KMS-11 (cell line): ENCODE measurements around the gene SPRY4.
"Not testable (repeated sequence)": the region's sequence is repeated elsewhere in the genome, so short reads cannot be mapped to it uniquely, and the experiment has no call there.

Source experiments
- H2AFZ ChIP-seq: fragments of 200-600 bp; sonication (generic); 2 replicates; pipeline ENCODE4 v1.6.1; 2016; ENCODE audit warnings: antibody characterized with exemption, mixed run types, low read depth
- H3K27ac ChIP-seq: fragments of 200-600 bp; sonication (generic); 2 replicates; pipeline ENCODE4 v1.6.1; 2016; ENCODE audit warnings: mild to moderate bottlenecking, mixed run types
- H3K27me3 ChIP-seq: fragments of 200-600 bp; sonication (generic); 2 replicates; pipeline ENCODE4 v1.6.1; 2017; ENCODE audit warnings: mild to moderate bottlenecking, low read depth, mixed run types, moderate library complexity; ENCODE audit not compliant: insufficient read depth
- H3K36me3 ChIP-seq: fragments of 200-600 bp; sonication (generic); 2 replicates; pipeline ENCODE4 v1.6.1; 2017; ENCODE audit warnings: mild to moderate bottlenecking, mixed run types; ENCODE audit not compliant: insufficient read depth
- H3K4me1 ChIP-seq: fragments of 200-600 bp; sonication (generic); 2 replicates; pipeline ENCODE4 v1.6.1; 2016; ENCODE audit warnings: mild to moderate bottlenecking, low read depth, mixed run types; ENCODE audit not compliant: poor library complexity, severe bottlenecking
- H3K4me2 ChIP-seq: fragments of 200-600 bp; sonication (generic); 2 replicates; pipeline ENCODE4 v1.7.0; 2016; ENCODE audit warnings: mild to moderate bottlenecking, mixed run types
- H3K4me3 ChIP-seq: fragments of 200-600 bp; sonication (generic); IDR thresholded peaks from 2 replicates; pipeline ENCODE4 v1.6.1; 2017; ENCODE audit warnings: low read depth, low read length, mixed read lengths; ENCODE audit not compliant: insufficient read depth
- H3K79me2 ChIP-seq: fragments of 200-600 bp; sonication (generic); 2 replicates; pipeline ENCODE4 v1.6.1; 2016; ENCODE audit warnings: low read depth, mixed run types; ENCODE audit not compliant: insufficient read depth
- H3K9ac ChIP-seq: fragments of 200-600 bp; sonication (generic); 2 replicates; pipeline ENCODE4 v1.6.1; 2016; ENCODE audit warnings: mild to moderate bottlenecking, mixed run types
- H4K20me1 ChIP-seq: fragments of 200-600 bp; sonication (generic); 2 replicates; pipeline ENCODE4 v1.6.1; 2016; ENCODE audit warnings: mild to moderate bottlenecking, mixed run types; ENCODE audit not compliant: insufficient read depth
- TF ChIP-seq, protein P1 (sequence below): fragments of 200-600 bp; sonication (generic); conservative IDR thresholded peaks from 2 replicates; pipeline ENCODE4 v1.6.1; 2017; ENCODE audit warnings: low read depth, mild to moderate bottlenecking, antibody characterized with exemption, low read length, moderate library complexity, mixed read lengths

The SPRY4 gene

DNA sequence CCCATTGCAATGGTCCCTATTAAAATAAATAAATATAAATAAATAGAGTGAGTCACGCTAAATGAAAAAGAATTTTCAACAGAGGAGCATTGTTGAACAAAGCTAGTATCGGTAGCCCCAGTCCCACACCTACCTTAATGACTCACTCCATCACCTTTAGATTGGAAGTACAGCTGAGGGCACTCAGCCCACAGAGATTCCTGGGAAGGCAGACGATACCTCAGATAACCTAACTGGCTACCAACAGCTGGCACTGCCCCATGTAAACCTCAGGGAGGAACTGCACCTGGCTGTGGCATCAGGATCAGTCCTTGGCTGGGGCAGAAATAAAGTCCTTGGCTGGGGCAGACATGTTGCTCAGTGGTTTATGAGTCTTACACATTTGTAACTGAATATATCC lies 49.3 kb downstream of the SPRY4 start:
- Histone ChIP-seq H2AFZ (no peak overlapping the region), H3K4me1 (no peaks in the 10 kb centered on the region), H3K4me2 (no peak overlapping the region), H3K27ac (no peak overlapping the region), H3K4me3 (no peak overlapping the region), H3K79me2 (no peaks in the 10 kb centered on the region), H3K9ac (no peak overlapping the region), H3K27me3 (no peaks in the 10 kb centered on the region), H3K36me3 (no peaks in the 10 kb centered on the region), H4K20me1 (no peaks in the 10 kb centered on the region)
- TF ChIP-seq, protein P1, sequence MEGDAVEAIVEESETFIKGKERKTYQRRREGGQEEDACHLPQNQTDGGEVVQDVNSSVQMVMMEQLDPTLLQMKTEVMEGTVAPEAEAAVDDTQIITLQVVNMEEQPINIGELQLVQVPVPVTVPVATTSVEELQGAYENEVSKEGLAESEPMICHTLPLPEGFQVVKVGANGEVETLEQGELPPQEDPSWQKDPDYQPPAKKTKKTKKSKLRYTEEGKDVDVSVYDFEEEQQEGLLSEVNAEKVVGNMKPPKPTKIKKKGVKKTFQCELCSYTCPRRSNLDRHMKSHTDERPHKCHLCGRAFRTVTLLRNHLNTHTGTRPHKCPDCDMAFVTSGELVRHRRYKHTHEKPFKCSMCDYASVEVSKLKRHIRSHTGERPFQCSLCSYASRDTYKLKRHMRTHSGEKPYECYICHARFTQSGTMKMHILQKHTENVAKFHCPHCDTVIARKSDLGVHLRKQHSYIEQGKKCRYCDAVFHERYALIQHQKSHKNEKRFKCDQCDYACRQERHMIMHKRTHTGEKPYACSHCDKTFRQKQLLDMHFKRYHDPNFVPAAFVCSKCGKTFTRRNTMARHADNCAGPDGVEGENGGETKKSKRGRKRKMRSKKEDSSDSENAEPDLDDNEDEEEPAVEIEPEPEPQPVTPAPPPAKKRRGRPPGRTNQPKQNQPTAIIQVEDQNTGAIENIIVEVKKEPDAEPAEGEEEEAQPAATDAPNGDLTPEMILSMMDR: no peak

GRCh38 chr5:142272596-142272995 lies 52.2 kb downstream of the SPRY4 start:
- not testable (repeated sequence) for H3K79me2 ChIP-seq, H3K36me3 ChIP-seq, H3K27me3 ChIP-seq, H4K20me1 ChIP-seq, H3K4me2 ChIP-seq, H3K4me1 ChIP-seq, H3K4me3 ChIP-seq, H3K9ac ChIP-seq, H2AFZ ChIP-seq, H3K27ac ChIP-seq

- H4K20me1 ChIP-seq, H3K36me3 ChIP-seq, H3K79me2 ChIP-seq, H3K9ac ChIP-seq, H3K4me3 ChIP-seq, H2AFZ ChIP-seq, H3K27ac ChIP-seq, H3K4me1 ChIP-seq, H3K27me3 ChIP-seq, H3K4me2 ChIP-seq: not testable (repeated sequence)
Observed at GRCh38 chr5:142264084-142264483, 60.7 kb downstream of the SPRY4 start.

DNA sequence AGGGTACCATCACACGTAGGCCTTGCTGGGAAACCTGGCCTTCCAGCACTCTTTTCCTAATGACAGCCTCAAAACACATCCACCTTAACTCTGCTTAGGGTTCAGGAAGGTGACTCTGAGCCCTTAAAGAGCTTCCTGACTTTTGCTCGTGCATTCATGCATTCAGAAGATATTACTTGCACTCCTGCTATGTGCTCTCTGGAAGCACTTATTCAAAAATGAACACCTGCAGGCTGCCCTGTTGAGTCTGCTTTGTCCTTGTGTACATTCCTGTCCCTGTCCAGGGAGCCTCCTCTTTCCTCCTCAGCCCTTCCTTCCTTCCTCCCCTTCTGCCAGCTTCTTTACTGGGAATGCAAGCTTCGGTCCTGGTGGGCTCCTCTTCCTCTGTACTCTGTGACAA lies 61.5 kb downstream of the SPRY4 start:
- Histone ChIP-seq H4K20me1 (no peaks in the 10 kb centered on the region), H3K36me3 (no peaks in the 10 kb centered on the region), H3K4me3 (no peak overlapping the region), H3K79me2 (no peaks in the 10 kb centered on the region), H2AFZ (no peak overlapping the region), H3K27ac (no peak overlapping the region), H3K4me1 (no peaks in the 10 kb centered on the region), H3K4me2 (no peak overlapping the region), H3K27me3 (no peaks in the 10 kb centered on the region), H3K9ac (no peak overlapping the region)
- TF ChIP-seq, protein P1: no peak

DNA sequence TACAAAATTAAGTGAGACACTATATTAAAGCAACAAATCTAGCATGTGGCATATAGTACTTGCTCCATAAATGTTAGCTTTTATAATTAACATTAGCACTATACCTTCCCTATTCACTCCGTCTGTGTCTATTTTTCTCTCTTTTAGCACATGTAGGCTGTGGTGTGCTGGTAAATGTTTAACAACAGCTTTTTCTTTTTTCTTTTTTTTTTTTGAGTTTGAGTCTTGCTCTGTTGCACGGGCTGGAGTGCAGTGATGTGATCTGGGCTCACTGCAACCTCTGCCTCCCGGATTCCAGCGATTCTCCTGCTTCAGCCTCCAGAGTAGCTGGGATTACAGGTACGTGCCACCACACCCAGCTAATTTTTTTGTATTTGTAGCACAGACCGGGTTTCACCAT lies 62.1 kb downstream of the SPRY4 start:
- Histone ChIP-seq H3K27me3 (no peaks in the 10 kb centered on the region), H3K4me1 (no peaks in the 10 kb centered on the region), H3K36me3 (no peaks in the 10 kb centered on the region), H3K79me2 (no peaks in the 10 kb centered on the region), H4K20me1 (no peaks in the 10 kb centered on the region), H2AFZ (no peak overlapping the region), H3K4me3 (no peak overlapping the region), H3K9ac (no peak overlapping the region), H3K4me2 (no peak overlapping the region), H3K27ac (no peak overlapping the region)
- TF ChIP-seq, protein P1: no peak
